Activated naive CD4-positive, alpha-beta T cell (primary cell): ENCODE measurements around the gene OR6C1.
"Not testable (repeated sequence)": the region's sequence is repeated elsewhere in the genome, so short reads cannot be mapped to it uniquely, and the experiment has no call there.

Source experiments
- DNase-seq, 4 experiments: peaks; one replicate each; lab custom pipeline; 2025; lab: John Stamatoyannopoulos, UW

Gene OR6C1

GRCh38 chr12:55314043-55314442 is at the start of gene OR6C1:
TSS of gene OR6C1 (plus strand) at chr12:55314343. CDS start at chr12:55320600, 6,257 bp downstream.
- no peak for DNase-seq

GRCh38 chr12:55280991-55281390 is 33.2 kb upstream of the OR6C1 start:
- DNase-seq: no peak

- no peak for DNase-seq
These were observed 24.1 kb upstream of the OR6C1 start for GRCh38 chr12:55289999-55290398.

- no peak for DNase-seq
These were observed 17.7 kb upstream of the OR6C1 start, which contains the start of gene OR6C6 for GRCh38 chr12:55296469-55296868. TSS of gene OR6C6 (minus strand) at chr12:55296569. CDS start at chr12:55295232, 1,337 bp downstream.

- no peak for DNase-seq
These were observed 6.1 kb downstream of the OR6C1 start for GRCh38 chr12:55320201-55320600.

- DNase-seq: not testable (repeated sequence)
These were observed 11.7 kb downstream of the OR6C1 start for GRCh38 chr12:55325801-55326200.

- DNase-seq: no peak
These were observed 16.3 kb downstream of the OR6C1 start, which contains the start of gene OR6C3 for GRCh38 chr12:55330446-55330845. TSS of gene OR6C3 (plus strand) at chr12:55330746. CDS start at chr12:55331701, 955 bp downstream.

GRCh38 chr12:55336002-55336401 is 21.9 kb downstream of the OR6C1 start:
- DNase-seq: no peak

GRCh38 chr12:55355338-55355737 is 41.2 kb downstream of the OR6C1 start:
- DNase-seq: not testable (repeated sequence)

GRCh38 chr12:55362675-55363074 is 48.5 kb downstream of the OR6C1 start, which contains the start of gene OR6C75:
TSS of gene OR6C75 (plus strand) at chr12:55362975. CDS start at chr12:55365111, 2,136 bp downstream.
- DNase-seq: no peak

- DNase-seq: no peak
These were observed 50.9 kb downstream of the OR6C1 start for GRCh38 chr12:55365086-55365485.
